Dermis microvascular lymphatic vessel endothelial cell (primary cell): ENCODE results near the gene RBM39. TPM values are rescaled to one million over a fixed set of nuclear protein-coding genes. Genes with fewer than 3 reads are reported as not detected.

Source experiments
- DNase-seq, 2 donors: peaks; one replicate each; pipeline versions ENCODE4 v3.0.0 to v3.0.0-alpha.2; 2010; ENCODE audit warnings: low read depth in 2 of 2
- total RNA-seq: library from RNA; depleted of rRNA; stranded (reverse); fragments of >200 nt; gene quantifications from 2 replicates; pipeline ENCODE4 v1.2.1, GENCODE V29; 2014

RBM39 gene
- total RNA-seq, 1 donor from 2014 or later = 271 TPM

DNA sequence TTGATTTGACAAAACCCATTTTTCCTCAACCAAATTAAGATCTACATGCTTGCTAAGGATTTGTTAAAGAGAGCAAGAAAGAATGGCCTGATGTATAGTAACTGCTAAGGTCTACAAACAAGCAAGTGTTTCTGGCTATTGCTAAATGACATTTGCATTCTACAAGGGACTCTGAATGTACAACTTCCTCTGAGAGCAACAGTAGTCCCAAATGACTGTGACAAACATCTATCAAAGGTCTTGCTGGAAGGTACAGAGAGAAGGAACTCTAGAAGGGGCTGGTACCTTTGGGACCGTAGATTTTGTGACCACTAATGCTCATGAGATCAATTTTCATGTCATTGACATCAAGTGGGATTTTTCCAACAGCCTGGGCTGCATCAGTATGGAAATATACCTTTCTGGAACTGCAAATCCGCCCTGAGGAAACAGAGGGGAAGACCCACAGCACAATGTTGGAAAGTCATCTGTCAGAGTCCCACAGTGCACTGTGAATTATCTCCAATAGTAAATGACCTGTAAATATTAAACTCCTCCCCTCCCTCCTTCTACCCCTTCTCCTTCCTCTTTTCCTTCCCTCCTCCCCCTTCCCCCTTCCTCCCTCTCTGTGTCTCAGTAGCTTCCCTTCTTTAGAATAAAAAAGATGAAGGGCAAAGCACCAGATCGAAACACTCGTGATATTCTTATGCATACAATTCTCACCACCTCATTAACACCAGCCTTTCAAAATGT lies 61.4 kb downstream of the RBM39 start:
- DNase-seq = no peak

DNA sequence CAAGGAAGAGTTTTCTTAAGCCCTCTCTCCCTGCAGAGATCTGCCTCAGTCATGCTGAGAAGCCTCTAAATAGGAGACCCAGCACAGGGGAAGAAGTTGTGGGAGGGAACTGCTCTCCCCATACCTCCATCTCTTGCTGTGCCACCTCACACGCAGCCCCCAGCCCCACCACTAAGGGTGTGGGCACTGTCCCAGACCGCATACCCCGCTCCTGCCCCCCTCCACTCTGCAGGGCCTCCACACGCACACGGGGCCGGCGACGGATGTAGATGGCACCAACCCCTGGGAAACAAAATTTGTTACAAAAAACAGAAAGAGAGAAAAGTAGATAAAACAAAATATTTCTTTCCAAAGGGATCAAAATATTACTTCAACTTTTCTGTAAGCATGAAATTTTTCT lies 67.1 kb downstream of the RBM39 start:
- DNase-seq = no peak

GRCh38 chr20:35673884-35674283 lies 68.2 kb downstream of the RBM39 start:
- no peak for DNase-seq

DNA sequence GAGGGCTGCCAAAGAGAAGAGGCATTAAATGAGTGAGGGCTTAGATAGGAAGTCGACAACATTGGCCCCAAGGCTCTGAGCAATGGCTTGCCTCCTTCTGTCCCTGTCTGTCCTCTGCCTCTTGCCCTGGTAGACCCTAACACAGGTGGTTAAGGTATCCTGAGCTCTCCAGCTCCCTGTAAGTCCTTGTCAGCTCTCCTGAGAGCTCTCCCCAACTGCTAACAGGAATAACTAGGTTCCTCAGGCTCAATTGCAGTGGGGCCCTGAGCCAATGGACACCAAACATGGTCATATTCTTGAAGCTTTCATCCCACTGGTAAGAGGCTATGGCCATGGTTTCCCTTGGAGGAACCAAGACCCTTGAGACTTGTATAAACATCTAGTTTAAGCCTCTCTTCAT lies 72.4 kb downstream of the RBM39 start:
- DNase-seq = no peak

- DNase-seq = no peak
These were observed 72.8 kb downstream of the RBM39 start for GRCh38 chr20:35669221-35669620.

DNA sequence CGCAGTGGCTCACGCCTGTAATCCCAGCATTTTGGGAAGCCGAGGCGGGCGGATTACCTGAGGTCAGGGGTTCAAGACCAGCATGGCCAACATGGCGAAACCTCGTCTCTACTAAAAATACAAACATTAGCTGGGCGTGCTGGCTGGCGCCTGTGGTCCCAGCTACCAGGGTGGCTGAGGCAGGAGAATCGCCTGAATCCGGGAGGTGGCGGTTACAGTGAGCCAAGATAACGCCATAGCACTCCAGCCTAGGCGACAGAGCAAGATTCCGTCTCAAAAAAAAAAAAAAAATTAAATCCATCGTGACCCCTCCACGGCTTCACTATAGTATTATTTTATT lies 76.1 kb downstream of the RBM39 start:
- DNase-seq = no peak

GRCh38 chr20:35664466-35665206 lies 77.4 kb downstream of the RBM39 start, which contains the start of the genes CPNE1 and RBM12:
CPNE1 (minus strand) TSS chr20:35664900; CDS start chr20:35632923, 31,977 bp downstream.
RBM12 (minus strand) TSS chr20:35664900; CDS start chr20:35655322, 9,578 bp downstream.
- peak; percentile 89 to 93 for DNase-seq

- DNase-seq = peak in 1 of 2 donors; percentile 56
These were observed 78.3 kb downstream of the RBM39 start for GRCh38 chr20:35663516-35664465.

DNA sequence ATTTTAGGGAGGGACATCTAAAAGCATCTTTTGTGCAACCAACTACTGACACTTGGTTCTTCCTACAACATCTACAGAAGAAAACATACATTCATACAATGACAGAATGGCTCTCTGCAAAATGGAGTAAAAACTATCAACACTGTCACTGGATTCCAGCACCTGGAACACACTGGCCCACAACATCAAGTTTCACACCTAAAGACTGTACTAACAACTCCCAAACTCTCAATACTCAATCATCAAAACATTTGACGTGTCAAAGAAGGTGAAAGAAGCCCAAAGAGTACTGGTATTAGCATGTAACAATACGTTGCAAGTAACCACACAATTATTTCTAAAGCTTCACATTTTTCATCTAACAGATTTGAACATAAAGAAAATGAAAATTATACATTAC lies 79.5 kb downstream of the RBM39 start:
- no peak for DNase-seq

DNA sequence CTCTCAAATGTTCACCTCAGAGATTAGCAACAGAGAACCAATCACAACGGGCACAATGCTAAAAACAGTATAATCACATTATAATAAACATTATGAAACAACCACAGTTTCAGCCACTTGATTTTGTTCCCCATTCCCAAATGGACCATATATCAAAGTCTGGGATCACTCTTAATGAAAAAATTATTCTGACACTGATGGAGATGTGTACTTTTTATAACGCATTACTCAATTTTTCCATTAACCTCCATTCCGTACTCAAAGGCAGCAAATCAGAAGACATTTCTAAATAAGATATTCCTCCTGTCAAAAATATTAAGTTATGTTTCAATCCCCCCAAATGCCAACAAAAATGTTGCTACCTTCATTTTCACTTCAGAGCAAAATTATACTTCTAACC lies 80.2 kb downstream of the RBM39 start:
- peak in 1 of 2 donors; percentile 14 for DNase-seq

- no peak for DNase-seq
These were observed 81.0 kb downstream of the RBM39 start for GRCh38 chr20:35661053-35661452.

DNA sequence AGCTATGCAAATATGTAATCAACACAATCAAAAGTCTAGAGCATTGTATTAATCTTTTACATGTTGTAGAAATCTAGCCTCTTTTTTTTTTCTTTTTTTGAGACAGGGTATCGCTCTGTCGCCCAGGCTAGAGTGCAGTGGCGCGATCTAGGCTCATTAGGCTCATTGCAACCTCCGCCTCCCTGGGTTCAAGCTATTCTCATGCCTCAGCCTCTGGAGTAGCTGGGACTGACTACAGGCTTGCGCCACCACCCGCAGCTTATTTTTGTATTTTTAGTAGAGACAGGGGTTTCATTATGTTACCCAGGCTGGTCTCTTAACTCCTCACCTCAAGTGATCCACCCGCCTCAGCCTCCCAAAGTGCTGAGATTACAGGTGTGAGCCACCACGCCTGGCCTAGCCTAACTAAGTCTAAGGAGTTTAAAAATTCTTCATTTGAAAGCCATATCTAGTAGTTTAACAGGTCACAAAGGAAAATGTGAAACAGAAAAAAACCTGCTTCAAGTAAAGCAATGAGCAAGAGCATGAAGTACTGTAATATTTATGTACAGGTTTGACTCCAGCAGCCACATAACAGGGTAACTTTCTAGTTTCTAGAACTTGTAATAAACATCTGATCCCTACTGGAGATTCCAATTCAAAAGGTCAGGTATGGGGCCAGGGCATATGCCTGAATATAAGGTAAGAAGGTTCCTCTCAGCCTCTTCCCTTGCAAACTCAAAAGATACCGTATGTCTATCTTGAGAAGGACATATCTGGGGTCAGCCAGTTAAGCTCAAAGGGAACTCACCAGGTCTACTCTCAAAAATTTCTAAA lies 81.7 kb downstream of the RBM39 start:
- no peak for DNase-seq

DNA sequence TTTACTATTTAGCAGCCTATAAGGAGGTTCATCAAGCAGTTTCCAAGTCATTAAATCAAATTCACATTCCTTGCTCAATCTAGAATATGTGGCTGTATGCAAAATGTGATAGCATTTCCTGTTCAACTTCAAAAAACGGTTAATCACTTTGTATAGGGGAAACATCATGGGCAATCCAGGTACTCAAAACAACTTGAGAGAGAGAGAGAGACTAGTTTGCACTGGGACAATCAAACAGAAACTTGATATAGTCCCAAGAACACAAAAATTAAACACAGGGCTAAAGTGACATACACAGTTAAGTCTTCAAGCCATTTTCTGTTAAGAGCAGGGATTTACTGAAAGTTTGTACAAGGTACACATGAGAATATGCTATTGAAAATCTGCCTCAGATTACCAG lies 84.8 kb downstream of the RBM39 start:
- no peak for DNase-seq

DNA sequence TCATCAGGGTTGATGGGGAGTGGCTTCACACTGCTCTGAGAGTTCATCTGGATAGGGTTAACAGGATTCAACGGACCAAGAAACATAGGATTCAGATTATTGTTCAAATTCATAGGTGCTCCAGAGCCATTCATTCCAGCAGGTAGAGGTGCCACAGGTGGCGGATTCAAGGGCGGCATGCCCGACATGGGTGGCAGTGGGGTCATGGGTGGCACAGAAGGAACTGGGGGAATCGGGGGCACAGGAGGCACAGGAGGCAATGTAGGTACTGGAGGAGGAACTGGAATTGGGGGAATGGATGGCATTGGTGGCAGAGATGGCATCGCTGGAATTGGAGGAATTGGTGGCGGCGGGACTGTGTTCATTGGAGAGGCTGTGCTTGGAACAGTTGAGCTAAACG lies 87.6 kb downstream of the RBM39 start:
- DNase-seq = no peak

- no peak for DNase-seq
These were observed 88.2 kb downstream of the RBM39 start for GRCh38 chr20:35653893-35654292.

Other genes starting within 250 kb of the RBM39 start
- gene C20orf173, start 212.6 kb downstream of the RBM39 start, total RNA-seq = not detected in 2 replicates
- 287 and 401 TPM in 2 replicates for gene ERGIC3, start 200.2 kb downstream of the RBM39 start, total RNA-seq
- gene SPAG4, start 126.4 kb downstream of the RBM39 start, total RNA-seq = 10.5 and 18.6 TPM in 2 replicates
- 142 and 145 TPM in 2 replicates for gene CPNE1, start 77.4 kb downstream of the RBM39 start, total RNA-seq
- gene RBM12, start 77.4 kb downstream of the RBM39 start, total RNA-seq = 33.0 and 39.7 TPM in 2 replicates
- gene NFS1, start 42.9 kb downstream of the RBM39 start, total RNA-seq = 15.1 and 20.1 TPM in 2 replicates
- 176 and 319 TPM in 2 replicates for gene ROMO1, start 42.9 kb downstream of the RBM39 start, total RNA-seq
- gene PHF20, start 29.8 kb upstream of the RBM39 start, total RNA-seq = 22.1 and 23.8 TPM in 2 replicates
- gene SCAND1, start 212.2 kb upstream of the RBM39 start, total RNA-seq = 67.1 and 87.0 TPM in 2 replicates
- gene CNBD2, start 226.3 kb upstream of the RBM39 start, total RNA-seq = 5.3 and 5.4 TPM in 2 replicates